ENCODE measurements around the gene PTGES.

GRCh38 chr9:129736334-129736733 is 16.5 kb downstream of the PTGES start:
- TF ChIP-seq CTCF (IDR thresholded peaks at IDR 0.05; ENCODE audit: low read depth, low read length) (no peak), EZH2phosphoT487 (IDR thresholded peaks at IDR 0.05; ENCODE audit: low read depth) (no peak)
